Measurements from ENCODE around the gene QPCTL. TPM values are rescaled to one million over a fixed set of nuclear protein-coding genes. Genes with fewer than 3 reads are reported as not detected.
A peak's percentile ranks its signal among the peaks of the same experiment; 100 is the strongest.

Gene QPCTL
- total RNA-seq = 15.6 and 16.5 TPM in 2 replicates

DNA sequence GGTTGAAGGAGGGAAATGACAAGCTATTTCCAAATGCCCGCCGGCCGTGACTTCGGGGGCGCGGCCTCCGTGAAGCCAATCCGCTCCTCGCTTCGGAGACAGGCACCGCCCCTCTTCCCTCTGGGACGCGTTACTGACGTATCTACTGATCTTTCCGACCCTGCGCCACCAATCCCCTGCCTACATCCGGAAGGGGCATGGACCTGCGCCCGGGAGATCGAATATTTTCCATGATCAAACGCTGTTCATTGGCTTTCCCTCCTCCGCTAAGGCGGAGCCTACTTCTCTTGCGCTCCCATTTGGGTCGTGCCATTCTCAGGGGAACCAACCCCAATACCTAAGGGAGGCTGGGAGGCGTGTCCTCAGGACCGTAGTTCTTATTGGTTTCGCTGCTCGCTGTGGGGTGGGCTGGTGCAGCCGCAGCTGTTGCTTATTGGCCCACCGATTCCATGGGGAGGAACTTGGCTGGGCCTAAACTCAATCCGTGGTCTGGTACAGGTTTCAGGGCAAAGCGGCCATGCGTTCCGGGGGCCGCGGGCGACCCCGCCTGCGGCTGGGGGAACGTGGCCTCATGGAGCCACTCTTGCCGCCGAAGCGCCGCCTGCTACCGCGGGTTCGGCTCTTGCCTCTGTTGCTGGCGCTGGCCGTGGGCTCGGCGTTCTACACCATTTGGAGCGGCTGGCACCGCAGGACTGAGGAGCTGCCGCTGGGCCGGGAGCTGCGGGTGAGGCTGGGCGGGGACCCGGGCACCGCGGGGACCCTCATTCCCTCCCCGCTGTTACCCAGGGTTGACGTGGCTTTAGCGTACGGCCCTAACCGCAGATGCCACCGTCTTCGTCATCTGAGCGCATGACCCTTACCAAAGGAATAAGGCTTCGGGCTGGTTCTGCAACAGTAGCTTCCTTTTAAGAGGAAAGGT is at the start of gene QPCTL:
Gene QPCTL (plus strand): TSS at position 480 of the 919 bp plus-strand sequence. CDS start 38 bp downstream, at position 518.
- peak within 1 kb of the TSS; percentile 99 for H3K4me3 ChIP-seq (ENCODE audit: insufficient read depth, low read length)
- H3K4me2 ChIP-seq (ENCODE audit: insufficient read depth, low read length) = peak within 1 kb of the TSS; percentile 100
- peaks cover 32% of the 10 kb centered on the region for H3K79me2 ChIP-seq (ENCODE audit: insufficient read depth, low read length)
- H3K9me3 ChIP-seq (ENCODE audit: low read depth, low read length) = no peaks in the 10 kb centered on the region
- H2AFZ ChIP-seq (ENCODE audit: low read length) = peak within 1 kb of the TSS; percentile 95
- H3K27ac ChIP-seq (ENCODE audit: low read depth, low read length) = peak within 1 kb of the TSS; percentile 93
- H3K36me3 ChIP-seq (ENCODE audit: insufficient read depth, low read length) = peaks cover 17% of the 10 kb centered on the region
- peaks cover 9% of the 10 kb centered on the region for H4K20me1 ChIP-seq (ENCODE audit: insufficient read depth, low read length)
- H3K27me3 ChIP-seq (ENCODE audit: insufficient read depth, low read length) = no peaks in the 10 kb centered on the region
- DNase-seq (ENCODE audit: insufficient read length, low spot score, missing footprints) = peak; percentile 99
- H3K4me1 ChIP-seq (ENCODE audit: insufficient read depth, low read length) = peaks cover 14% of the 10 kb centered on the region
- TF ChIP-seq, protein P1, sequence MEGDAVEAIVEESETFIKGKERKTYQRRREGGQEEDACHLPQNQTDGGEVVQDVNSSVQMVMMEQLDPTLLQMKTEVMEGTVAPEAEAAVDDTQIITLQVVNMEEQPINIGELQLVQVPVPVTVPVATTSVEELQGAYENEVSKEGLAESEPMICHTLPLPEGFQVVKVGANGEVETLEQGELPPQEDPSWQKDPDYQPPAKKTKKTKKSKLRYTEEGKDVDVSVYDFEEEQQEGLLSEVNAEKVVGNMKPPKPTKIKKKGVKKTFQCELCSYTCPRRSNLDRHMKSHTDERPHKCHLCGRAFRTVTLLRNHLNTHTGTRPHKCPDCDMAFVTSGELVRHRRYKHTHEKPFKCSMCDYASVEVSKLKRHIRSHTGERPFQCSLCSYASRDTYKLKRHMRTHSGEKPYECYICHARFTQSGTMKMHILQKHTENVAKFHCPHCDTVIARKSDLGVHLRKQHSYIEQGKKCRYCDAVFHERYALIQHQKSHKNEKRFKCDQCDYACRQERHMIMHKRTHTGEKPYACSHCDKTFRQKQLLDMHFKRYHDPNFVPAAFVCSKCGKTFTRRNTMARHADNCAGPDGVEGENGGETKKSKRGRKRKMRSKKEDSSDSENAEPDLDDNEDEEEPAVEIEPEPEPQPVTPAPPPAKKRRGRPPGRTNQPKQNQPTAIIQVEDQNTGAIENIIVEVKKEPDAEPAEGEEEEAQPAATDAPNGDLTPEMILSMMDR (IDR thresholded peaks at IDR 0.05; ENCODE audit: extremely low read depth, low read depth, low read length) = no peak

DNA sequence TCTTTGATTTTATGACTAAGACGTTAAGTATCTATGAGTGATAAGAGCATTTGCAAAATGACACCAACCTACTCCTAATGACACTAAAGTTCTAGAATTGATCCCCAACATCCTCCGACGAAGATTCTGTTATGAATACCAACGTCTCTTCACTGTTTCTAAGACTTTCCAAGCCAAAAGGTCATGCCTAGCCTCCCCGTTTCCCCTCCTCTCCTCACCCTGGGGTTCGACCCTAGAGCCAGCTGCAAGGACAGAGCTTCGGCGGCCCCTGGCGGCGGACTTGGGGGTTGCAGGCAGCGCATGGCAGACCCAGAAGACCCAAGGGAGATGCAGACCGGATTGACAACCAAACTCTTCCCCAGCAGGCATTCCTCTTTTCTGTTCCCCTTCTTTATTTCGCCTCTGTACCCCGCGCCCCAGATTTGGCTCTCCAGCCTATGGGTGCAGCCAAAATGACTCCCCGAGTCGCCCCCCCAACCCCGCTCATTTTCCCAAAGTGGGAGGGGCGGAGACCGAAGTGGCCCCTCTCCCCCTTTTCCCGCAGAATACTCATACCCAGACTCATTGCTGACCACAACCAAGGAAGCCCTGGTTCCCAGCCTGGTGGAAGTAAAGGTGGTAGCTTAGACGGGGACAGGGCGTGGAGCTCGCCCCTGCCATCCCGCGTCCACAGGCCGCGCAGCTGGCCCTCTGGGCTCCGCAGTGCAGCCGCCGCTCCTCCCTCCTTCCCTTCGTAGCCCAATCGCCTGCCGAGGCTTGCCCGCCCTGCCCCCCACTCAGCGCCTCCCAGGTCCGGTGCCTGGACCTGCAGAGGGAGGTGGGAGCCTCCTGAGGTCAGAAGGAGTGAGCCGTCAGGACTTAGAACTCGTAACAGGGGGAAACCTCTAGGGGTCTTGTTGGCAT is 49.2 kb upstream of the QPCTL start:
- H3K27ac ChIP-seq (ENCODE audit: low read depth, low read length) = no peak overlapping the region
- H3K27me3 ChIP-seq (ENCODE audit: insufficient read depth, low read length) = no peaks in the 10 kb centered on the region
- H3K4me2 ChIP-seq (ENCODE audit: insufficient read depth, low read length) = peak overlapping the region; percentile 66
- DNase-seq (ENCODE audit: insufficient read length, low spot score, missing footprints) = peak; percentile 99
- H3K9me3 ChIP-seq (ENCODE audit: low read depth, low read length) = no peaks in the 10 kb centered on the region
- peak overlapping the region; percentile 33 for H3K4me3 ChIP-seq (ENCODE audit: insufficient read depth, low read length)
- H3K4me1 ChIP-seq (ENCODE audit: insufficient read depth, low read length) = peaks cover 23% of the 10 kb centered on the region
- no peaks in the 10 kb centered on the region for H4K20me1 ChIP-seq (ENCODE audit: insufficient read depth, low read length)
- TF ChIP-seq, protein P1 (IDR thresholded peaks at IDR 0.05; ENCODE audit: extremely low read depth, low read depth, low read length) = peak; percentile 94
- H3K79me2 ChIP-seq (ENCODE audit: insufficient read depth, low read length) = no peaks in the 10 kb centered on the region
- H2AFZ ChIP-seq (ENCODE audit: low read length) = no peak overlapping the region
- no peaks in the 10 kb centered on the region for H3K36me3 ChIP-seq (ENCODE audit: insufficient read depth, low read length)

DNA sequence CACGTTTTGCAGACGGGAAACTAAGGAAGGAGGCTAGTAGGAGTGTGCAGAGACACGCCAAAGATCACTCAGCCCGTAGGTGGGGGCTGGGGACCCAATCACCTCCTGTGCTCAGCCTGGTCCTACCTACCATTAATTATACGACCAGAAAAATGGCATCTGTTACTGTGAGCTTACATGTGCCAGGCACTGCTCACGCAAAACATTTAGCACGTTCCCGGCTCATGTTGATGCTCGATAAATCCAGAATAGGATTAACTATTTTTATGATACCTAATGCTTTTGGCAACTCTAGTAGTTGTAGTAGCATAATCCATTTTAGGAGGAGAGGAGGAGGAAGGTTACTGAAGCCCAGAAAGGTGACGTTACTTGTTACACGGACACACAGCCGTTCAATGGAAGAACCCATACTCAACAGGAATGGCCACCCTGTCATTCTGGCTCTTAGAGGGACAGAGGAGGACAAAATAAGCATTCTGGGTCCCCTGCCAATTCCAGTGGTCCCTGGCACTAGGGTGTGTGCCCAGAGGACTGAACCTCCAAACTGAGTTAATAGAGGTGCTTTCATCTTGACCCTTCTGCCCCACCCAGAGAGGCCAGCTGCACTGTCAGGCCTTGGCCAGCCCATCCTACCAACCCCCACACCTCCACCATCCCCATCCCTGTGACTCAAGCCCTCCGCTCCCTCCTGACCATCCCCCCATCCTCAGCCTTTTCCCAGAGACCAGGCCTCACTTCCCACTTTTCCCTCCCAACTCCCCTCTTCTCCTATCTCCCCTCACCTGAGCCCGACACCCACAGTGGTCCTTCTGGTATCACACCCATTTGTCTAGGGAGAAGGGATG is 48.3 kb upstream of the QPCTL start:
- Histone ChIP-seq H2AFZ (ENCODE audit: low read length) (no peak overlapping the region), H3K9me3 (ENCODE audit: low read depth, low read length) (no peaks in the 10 kb centered on the region)

More for the DNA sequence above, 48.3 kb upstream of the QPCTL start:
- TF ChIP-seq, protein P1 (IDR thresholded peaks at IDR 0.05; ENCODE audit: extremely low read depth, low read depth, low read length) = no peak
- no peak overlapping the region for H3K27ac ChIP-seq (ENCODE audit: low read depth, low read length)
- no peaks in the 10 kb centered on the region for H3K79me2 ChIP-seq (ENCODE audit: insufficient read depth, low read length)
- H3K4me3 ChIP-seq (ENCODE audit: insufficient read depth, low read length) = no peak overlapping the region
- peaks cover 17% of the 10 kb centered on the region for H3K4me1 ChIP-seq (ENCODE audit: insufficient read depth, low read length)
- no peak for DNase-seq (ENCODE audit: insufficient read length, low spot score, missing footprints)
- no peaks in the 10 kb centered on the region for H3K36me3 ChIP-seq (ENCODE audit: insufficient read depth, low read length)
- H4K20me1 ChIP-seq (ENCODE audit: insufficient read depth, low read length) = no peaks in the 10 kb centered on the region
- H3K4me2 ChIP-seq (ENCODE audit: insufficient read depth, low read length) = no peak overlapping the region
- H3K27me3 ChIP-seq (ENCODE audit: insufficient read depth, low read length) = no peaks in the 10 kb centered on the region

Measured in osteoblast (primary cell).